ENCODE measurements around the gene ECE2.

ECE2 gene

DNA sequence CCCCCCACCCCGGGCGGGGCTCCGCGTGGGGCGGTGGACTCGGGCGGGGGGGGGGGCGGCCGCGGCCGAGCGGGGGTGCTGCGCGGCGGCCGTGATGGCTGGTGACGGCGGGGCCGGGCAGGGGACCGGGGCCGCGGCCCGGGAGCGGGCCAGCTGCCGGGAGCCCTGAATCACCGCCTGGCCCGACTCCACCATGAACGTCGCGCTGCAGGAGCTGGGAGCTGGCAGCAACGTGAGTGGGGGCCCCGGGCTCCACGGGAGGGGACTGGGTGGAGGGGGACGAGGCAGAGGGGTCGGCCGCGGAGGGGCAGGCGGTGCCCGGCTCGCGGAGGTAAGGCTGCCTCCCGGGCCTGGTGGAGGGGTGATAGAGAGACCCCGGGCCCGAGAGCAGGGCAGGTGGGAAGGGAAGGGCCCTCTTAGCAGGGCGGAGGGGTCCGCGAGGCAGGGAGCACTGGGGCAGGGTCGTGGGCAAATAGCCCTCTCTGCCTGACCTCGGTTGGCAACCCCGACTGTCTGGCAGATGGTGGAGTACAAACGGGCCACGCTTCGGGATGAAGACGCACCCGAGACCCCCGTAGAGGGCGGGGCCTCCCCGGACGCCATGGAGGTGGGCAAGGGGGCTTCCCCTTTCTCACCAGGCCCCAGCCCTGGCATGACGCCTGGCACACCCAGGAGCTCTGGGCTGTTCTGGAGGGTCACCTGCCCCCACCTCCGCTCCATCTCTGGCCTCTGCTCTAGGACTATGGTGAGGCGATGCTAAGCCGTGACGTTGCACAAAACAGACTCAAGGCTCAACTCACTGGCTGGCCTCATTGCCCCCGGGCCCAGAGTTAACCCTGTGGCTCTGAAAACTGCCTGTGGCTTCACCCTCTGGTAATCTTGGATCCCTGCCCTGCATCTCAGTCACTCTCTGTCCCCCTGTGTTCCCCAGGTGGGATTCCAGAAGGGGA lies at the start of gene ECE2:
Gene ECE2, plus strand, starts transcription at position 62 of the 950 bp plus-strand sequence. Its CDS starts 132 bp downstream, at position 194.
- DNase-seq (ENCODE audit: low spot score) = no peak

DNA sequence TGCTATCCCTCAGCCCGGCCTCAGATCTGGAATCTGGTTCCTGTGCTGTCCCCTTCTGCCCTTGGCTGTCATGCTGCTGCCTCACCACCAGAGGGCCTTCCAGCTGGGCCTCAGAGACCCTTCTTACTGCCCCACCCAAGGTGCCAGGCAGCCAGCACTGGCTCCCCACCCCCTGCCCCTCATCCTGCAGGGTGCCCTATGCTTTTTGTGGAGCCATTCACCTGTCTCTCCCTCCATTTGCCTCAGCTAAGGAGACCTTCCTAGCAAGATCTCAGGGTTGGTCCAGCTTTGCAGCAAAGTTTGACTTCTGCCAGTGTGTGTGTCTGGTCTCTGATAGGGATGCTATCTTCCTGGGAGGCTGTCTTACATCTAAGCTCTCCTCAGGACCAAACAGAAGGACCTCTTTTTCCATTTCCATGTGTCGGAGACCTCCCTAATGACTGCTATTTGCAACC lies 48.3 kb upstream of the ECE2 start:
- no peak for DNase-seq (ENCODE audit: low spot score)

DNA sequence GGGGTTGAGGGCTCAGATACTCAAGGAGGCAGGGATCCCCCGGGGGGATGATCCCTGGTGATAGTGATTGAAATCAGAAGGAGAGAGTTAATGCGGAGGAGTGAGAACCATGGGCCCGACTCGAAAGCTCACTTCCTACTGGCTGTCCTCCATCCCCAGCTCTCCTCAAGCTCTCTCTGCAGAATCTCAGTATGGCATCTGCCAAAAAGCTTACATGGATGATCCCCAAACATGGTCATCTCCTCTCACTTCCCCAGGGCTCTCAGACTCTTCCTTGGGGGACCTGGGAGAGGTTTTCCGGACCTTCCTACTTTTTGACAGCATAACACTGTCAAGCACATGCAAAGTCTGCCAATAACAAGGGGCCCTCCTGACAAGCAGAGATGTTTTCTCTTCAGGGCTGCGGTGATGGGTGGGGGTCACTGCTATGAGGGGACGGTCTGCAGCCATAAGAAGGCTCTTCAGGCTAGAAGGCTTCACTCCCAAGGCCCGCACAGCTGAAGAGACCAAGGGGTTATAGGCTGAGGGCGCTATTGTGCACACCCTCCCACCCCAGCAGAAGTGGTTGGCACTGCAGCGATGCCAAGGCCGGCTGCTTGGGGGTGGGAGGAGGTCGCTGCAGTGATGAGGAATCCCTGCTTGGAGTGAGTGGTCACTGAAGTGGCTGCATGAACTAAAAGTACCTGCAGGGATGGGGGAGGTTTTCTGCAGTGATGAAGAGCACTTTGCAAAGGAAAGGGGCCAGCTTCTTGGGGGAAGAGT lies 47.3 kb upstream of the ECE2 start:
- DNase-seq (ENCODE audit: low spot score) = no peak

DNA sequence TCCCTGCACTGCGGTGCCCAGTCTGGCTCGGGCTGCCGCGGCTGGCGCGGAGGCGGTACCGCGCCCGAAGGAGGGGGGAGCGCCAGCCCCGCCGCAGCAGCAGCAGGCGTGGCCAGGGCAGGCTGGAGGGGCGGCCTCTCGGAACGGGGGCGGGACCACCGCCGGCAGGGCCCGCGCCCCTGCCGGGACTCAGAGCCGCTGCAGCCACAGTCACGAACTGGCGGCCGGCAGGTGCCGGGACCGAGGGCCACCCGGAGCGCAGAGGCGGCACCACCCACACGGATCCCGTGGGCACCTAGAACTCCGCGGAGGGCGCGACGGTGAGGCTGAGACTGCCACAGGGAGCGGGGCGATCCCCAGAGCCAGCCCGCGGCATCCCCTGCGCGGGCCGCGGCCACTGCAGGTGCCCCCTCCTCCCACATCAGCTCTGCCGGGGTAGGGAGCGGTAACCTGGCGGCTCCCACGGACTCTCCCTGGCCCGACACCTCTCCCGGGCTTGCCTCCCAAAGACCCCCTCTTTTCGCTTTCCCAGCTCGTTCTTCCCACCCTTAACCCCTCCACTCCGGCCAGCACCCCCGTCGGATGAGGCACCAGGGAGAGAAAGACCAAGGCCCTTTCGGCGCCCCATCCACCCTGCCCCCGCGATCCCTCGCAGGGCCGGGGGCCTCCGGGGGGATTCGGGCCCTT lies 46.3 kb upstream of the ECE2 start, which contains the start of gene VWA5B2:
Gene VWA5B2, plus strand, starts transcription at position 192 of the 687 bp plus-strand sequence. CDS start 944 bp downstream, outside the sequence.
- peak; percentile 29 for DNase-seq (ENCODE audit: low spot score)

DNA sequence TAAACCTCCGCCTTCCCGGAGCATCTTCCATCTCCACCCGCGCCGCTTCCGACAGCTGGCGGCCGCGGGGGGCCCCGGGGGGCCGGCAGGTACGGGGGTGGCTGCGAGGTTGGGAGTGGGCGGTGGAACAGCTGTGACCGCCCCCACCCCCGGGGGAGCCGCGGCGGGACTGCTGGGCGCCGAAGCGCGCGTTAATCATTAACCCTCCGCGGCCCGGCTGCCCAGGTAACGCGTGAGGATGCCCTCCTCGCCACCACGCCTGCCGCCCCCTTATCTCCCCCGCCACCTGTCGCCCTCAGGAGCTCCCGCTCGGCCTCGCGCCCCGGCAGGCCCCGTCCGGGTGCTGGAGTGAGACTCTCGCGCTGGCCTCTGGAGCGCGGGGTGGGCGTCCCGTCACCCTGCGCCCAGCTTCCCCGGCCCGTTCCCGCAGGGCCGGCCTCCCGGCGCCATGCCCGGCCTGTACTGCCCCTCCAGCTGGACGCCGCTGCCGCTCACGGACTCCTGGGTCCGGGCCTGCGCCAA lies 45.7 kb upstream of the ECE2 start:
- DNase-seq (ENCODE audit: low spot score) = no peak

DNA sequence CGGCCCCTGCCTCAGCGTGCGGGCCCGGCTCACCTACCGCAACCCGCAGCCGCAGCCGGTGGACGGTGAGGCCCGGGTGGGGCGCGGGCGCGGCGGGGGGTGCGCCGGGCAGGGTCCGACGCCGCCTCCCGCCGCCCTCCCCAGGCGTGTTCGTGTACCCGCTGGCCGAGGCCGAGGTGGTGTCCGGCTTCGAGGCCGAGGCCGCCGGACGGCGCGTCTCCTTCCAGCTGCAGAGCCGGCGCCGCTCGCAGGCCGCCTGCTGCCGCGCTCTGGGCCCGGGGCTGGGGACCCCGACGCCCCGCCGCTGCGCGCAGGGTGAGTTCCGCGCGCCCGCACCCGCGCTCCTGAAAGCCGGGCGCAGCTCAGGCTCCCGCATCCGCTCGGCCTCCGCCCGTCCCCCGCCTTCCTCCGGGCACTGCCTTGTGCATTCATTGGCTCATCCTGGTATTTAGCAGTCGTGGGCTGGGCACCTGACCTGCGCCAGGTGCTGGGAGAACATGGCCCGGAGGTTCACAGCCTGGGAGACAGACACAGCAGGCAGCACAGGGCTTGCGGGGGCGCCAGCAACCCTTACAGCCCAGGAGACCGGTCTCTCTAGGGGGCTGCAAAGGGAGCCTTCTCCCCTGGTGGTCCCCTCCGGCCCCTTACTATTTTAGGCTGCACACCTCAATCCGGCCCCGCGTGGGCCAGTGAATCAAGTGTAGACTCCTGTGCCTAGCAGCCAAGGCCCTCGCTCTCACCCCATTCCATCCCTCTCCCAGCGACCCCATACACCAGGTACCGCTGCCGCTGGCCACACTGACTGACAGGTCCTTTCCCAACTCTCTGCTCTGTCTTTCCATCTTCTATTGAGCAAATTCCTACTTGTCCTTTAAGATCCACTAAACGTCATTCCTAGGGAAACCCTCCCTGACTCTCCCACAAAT lies 45.0 kb upstream of the ECE2 start:
- no peak for DNase-seq (ENCODE audit: low spot score)

DNA sequence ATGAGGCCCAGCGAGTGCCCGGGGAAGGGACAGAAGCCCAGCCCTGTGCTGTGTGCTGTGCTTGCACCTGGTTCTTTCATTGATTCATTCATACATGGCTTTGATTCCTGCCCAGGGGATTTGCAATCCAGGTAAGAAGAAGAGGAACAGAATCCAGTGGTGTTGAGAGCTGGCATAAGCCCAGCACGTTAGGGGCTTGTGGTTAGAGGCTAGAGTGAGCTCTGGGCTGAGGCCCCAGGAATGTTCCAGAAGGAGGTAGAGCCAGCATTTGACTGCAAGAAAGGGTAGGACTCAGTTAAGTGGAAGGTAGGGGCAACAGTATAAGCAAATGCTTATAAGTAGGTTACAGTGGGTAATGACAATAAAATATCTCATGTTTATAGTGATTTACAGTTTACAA lies 44.2 kb upstream of the ECE2 start:
- DNase-seq (ENCODE audit: low spot score) = no peak

DNA sequence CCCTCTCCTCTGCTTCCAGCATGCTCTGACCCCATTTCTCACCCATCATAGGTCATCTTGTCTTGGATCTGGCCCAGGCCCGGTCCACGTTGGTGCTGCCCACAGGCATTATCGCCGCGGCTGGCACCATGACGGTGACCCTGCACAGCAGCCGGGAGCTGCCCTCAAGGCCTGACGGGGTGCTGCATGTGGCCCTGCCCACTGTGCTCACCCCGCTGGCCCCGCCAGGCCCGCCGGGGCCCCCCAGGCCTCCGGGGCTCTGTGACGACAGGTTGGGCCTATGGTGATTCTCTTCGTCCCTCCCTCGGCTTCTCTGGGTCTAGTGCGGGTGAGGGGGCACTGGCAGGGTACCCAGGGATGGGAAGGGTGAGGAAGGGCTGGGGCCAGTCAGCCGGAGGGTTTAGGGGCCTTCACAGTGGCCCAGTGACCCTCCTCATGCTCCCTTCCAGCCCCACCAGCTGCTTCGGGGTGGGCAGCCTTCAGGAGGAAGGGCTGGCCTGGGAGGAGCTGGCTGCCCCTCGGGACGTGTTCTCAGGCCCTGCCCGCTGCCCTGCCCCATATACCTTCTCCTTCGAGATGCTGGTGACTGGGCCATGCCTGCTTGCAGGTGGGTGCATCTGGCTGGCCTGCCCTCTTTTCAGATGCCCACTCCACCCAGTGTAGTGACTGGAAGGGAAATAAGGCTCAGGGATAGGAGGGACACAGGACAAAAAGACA lies 42.5 kb upstream of the ECE2 start:
- no peak for DNase-seq (ENCODE audit: low spot score)

DNA sequence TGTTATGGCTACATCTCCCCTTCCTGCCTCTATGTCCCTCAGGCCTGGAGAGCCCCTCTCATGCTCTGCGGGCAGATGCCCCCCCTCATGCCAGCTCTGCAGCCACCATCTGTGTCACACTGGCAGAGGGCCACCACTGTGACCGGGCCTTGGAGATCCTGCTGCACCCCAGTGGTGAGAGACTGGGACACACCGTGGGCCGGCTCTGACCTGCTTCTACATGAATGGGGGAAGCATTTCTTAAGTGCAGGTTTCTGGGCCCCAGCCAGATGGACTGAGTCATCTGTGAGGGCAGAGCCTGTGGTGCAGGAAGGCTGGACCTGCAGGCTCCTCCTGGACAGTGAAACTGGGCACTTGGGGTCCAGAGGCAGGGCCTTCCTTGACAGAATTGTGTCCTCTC lies 41.6 kb upstream of the ECE2 start:
- no peak for DNase-seq (ENCODE audit: low spot score)

DNA sequence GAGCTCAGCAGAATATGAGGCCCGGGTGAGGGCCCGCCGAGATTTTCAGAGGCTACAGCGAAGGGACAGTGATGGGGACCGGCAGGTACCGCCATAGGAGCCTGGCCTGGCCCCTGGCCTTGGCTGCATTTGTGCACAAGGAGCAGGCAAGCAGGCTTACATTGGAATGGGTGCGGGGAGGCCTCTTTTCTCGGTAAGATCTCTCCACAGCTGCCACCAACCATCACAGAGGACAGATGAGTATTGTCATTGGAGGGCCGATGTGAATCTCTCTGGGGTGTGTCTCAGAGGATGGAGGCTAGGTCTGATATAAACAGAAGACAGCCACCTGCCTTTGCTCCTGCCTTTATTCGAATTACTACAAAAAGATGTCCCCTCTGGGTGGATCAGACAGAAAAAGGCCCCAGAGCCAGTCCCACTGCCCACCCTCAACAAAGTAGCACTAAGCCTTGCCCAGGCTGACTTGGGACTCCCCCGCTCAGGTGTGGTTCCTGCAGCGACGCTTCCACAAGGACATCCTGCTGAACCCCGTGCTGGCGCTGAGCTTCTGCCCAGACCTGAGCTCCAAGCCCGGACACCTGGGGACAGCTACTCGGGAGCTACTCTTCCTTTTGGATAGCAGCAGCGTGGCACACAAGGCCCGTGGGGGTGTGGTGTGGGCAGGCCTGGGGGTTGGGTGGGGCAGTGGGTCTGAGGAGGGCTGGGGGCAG lies 41.0 kb upstream of the ECE2 start:
- no peak for DNase-seq (ENCODE audit: low spot score)

DNA sequence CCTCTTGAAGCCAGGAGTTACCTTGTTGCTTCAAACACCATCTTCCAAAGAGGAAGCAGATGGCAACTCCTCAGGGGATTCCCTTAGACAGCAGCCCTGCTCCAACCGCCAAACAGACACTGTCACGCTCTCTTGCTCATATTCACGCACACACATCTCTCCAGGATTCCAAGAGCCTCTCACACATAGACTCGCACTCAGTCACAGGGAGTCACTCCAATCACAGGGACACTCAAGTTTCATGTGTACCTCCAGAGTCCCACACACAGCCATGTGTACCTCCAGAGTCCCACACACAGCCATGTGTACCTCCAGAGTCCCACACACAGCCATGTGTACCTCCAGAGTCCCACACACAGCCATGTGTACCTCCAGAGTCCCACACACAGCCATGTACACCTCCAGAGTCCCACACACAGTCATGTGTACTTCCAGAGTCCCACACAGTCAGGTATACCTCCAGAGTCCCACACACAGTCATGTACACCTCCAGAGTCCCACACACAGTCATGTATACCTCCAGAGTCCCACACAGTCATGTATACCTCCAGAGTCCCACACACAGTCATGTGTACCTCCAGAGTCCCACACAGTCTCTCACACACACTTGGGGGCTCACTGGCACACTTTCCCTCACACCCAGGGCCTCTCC lies 40.3 kb upstream of the ECE2 start:
- no peak for DNase-seq (ENCODE audit: low spot score)

DNA sequence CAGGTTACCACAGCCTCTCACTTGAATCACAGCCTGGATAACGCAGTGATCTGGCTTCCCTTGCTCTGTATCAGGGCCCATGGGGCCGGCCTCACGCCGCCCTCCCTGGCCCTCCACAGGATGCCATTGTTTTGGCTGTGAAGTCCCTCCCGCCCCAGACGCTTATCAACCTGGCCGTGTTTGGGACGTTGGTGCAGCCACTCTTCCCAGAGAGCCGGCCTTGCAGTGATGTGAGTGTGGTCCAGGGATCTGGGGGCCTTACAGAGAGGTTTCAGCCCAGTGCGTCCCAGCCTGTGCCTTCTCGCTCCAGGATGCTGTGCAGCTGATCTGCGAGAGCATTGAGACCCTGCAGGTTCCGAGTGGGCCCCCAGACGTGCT lies 39.8 kb upstream of the ECE2 start:
- no peak for DNase-seq (ENCODE audit: low spot score)

DNA sequence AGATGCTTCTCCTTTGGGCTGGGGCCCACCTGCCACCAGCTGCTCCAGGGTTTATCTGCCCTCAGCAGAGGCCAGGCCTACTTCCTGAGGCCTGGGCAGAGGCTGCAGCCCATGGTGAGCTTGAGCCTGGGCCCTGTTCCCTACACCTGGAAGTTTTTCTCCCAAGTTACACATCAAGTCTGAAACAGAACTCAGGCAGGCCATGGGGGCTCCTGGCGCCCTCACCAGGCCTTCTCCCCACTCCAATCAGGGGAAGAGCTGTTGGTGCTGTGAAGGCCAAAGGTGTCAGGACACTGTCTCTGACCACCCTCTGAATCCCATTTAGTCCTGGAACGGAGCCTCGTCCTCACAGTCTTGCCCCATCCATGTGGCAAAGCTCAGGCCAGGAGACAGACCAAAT lies 39.2 kb upstream of the ECE2 start:
- DNase-seq (ENCODE audit: low spot score) = no peak

DNA sequence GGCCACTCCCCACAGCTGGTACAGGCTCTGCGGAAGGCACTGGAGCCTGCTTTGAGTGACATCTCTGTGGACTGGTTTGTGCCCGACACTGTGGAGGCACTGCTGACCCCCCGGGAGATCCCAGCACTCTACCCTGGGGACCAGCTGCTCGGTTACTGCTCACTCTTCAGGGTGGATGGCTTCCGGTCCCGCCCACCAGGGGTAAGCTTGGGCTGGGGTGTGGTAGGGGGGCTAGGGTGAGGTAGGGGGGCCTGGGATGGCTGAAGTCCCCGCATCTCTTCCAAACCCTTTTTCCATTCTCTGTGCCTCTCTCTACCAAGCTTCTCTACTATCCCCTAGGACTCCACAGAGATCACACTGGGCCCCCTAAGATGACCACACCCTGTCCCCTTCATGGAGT lies 38.6 kb upstream of the ECE2 start:
- no peak for DNase-seq (ENCODE audit: low spot score)

DNA sequence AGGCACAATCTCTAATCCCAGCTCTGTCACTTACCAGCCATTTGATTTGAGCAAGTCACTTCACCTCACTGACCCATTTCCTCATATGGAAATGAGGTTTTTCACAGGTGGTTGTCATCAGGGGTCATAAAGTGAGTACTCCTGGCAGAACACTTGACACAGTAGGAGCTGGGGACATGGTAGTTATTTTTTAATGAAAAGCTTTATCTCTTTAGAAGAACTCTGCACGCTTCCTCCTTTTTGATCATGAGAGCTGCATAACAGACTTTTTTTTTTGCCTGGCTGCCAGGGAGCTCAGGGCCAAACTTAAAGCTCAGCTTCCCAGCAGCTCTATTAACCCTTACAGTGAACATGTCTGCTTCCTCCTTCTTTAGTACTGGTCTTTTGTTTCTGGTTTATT lies 38.0 kb upstream of the ECE2 start:
- no peak for DNase-seq (ENCODE audit: low spot score)

DNA sequence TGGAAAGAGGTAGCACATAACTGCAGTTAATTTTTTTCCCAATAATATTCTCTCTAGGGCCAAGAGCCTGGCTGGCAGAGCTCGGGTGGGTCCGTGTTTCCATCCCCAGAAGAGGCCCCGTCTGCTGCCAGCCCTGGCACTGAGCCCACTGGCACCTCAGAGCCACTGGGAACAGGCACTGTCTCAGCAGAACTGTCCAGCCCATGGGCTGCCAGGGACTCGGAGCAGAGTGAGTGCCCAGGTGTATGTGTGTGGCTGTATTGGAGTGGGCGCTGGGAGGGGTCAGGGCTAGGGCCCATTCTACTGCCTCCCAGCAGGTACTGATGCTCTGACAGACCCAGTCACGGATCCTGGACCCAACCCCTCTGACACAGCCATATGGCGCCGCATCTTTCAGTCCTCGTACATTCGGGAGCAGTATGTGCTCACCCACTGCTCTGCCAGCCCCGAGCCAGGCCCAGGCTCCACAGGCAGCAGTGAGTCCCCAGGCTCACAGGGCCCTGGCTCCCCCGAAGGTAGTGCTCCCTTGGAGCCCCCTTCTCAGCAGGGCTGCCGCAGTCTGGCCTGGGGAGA lies 37.5 kb upstream of the ECE2 start:
- no peak for DNase-seq (ENCODE audit: low spot score)

DNA sequence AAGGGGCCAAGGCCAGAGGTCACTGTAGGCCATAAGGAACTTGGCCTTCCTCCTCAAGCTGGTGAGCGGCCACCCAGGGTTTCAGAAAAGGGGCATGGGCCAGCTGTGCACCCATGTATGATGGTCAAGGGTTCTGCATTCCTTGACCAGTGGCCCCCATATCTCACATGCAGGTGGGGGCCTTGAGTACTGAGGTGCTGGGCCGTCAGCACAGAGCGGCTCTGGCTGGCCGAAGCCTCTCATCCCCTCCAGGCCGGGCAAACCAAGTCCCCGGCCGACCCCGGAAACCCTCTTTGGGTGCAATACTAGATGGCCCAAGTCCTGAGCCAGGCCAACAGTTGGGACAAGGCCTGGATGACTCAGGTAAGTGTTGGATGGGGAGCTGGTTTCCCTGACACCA lies 36.6 kb upstream of the ECE2 start:
- DNase-seq (ENCODE audit: low spot score) = no peak

DNA sequence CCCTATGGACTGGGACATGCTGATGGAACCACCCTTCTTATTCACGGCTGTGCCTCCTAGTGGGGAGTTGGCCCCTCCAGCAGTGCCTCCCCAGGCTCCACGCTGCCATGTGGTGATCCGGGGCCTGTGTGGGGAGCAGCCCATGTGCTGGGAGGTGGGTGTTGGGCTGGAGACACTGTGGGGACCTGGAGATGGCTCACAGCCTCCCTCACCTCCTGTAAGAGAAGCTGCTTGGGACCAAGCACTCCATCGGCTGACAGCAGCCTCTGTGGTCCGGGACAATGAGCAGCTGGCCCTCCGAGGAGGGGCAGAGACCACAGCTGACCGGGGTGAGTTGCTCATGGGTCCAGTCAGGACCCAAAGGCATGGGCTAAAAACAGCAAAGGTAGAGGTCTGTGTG lies 36.1 kb upstream of the ECE2 start:
- no peak for DNase-seq (ENCODE audit: low spot score)

Measured in putamen (tissue), 1 donor.